Islet precursor cell (in vitro differentiated cells): ENCODE measurements around the gene C20orf204.
A peak's percentile ranks its signal among the peaks of the same experiment; 100 is the strongest.

ENCODE experiments used
- DNase-seq: peaks from one replicate; pipeline ENCODE4 v3.0.0-alpha.2; 2018

The C20orf204 gene

DNA sequence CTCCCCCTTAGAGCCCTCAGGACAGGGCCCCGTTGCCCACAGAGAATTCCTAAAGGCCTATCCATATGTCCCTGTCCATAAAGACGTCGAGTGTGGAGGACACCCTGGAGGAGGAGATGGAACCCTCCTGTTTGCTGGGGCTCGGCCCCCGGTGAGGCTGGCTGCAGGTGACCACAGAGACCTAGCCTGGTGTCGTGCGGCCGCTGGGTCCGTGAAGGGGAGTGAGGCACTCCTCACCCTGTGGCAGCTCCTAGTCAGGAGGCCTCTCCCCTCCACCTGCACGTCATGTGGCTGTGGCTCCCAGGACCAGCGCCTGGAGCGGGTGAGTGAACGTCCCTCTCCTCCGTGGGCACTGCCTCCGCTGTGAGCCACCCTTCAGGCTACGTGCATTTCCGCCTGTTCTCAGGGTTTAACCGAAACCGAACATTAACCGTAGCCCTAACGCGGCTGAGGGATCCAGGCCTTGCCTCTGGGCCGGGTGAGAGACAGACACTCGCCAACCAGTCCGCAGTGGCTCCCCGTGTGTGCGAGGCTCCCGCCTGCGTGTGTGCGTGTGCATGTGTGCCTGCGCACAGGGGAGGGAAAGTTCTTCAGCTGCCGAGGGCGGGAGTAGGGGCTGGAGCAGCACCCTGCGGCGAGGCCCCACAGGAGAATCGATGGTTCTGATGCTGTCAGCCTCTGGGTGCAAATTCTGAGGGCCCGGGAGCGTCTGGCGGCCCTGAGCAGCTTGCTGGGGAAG, 21.1 kb downstream of the C20orf204 start:
- DNase-seq: no peak

DNA sequence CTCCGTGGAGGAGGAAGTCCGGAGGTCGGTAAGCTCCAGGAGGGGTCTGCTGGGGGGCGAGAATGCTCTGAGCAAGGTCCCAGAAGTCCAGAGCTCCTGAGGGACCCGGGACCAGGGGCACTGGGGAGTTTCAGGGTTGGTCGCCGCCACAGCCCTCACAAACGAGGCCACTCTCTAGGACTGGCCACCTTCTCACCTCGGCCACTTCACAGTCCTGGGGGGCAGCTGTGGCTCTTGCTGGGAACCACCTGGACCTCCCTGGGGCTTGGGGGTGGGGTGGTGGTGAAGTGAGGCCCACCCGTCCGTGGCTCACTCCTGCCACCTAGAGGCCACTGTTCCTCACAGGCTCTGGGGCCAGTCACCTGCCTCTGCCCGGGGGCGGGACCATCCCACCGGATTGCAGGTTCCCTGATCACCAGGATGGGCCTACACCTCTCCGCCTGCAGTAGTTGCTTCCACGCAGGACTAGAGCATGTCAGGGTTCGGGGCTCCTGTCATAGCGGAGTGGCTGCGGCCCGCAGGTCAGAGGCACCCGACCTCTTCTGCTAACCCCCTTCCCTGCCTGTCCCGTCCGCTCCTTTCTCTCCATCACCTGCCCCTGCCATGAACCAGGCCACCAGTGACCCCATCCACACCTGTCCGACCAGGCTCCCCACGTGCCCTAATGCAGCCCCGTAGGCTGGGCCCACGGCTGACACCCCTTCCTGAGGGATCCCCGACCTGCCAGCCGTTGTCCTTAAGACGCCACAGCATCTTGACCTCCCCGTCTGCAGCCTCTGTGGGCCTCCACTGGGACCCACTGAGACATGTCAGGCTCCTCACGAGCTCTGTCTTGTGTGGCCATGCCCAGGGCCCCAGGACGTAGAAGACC, 21.9 kb downstream of the C20orf204 start:
- peak; percentile 89 for DNase-seq

DNA sequence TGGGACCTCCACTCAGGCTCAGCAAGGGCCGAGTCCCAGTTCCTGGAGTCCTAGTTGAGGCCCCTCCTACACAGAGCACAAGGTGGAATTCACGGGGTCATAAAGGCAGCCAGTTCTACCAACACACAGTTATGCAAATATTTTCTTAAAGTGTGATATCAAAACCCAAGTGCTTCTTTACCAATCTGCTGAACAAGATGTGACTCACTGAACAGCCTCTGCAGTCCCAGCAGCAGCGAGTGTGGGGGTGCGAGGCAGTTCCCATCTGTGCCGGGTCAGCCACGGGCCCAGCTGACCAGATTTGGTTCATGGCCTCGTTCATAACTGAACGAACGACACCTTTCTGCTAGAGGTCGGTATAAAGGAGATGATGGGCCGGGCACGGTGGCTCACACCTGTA, 22.6 kb downstream of the C20orf204 start:
- DNase-seq: no peak

DNA sequence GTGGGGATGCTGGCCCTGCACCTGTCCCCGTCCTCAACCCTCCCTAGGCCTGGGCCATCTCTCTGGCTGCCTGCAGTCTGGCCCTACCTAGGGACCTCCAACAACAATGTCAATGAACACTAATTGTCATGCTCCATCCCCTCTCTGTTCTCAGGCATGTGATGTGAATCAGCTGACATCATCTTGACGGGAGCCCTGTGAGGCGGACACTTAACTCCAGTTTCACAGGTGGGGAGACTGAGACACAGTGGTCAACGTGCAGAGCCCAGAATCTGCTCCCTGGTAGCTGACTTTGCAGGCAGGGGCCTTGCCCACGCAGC, 26.3 kb downstream of the C20orf204 start:
- no peak for DNase-seq

DNA sequence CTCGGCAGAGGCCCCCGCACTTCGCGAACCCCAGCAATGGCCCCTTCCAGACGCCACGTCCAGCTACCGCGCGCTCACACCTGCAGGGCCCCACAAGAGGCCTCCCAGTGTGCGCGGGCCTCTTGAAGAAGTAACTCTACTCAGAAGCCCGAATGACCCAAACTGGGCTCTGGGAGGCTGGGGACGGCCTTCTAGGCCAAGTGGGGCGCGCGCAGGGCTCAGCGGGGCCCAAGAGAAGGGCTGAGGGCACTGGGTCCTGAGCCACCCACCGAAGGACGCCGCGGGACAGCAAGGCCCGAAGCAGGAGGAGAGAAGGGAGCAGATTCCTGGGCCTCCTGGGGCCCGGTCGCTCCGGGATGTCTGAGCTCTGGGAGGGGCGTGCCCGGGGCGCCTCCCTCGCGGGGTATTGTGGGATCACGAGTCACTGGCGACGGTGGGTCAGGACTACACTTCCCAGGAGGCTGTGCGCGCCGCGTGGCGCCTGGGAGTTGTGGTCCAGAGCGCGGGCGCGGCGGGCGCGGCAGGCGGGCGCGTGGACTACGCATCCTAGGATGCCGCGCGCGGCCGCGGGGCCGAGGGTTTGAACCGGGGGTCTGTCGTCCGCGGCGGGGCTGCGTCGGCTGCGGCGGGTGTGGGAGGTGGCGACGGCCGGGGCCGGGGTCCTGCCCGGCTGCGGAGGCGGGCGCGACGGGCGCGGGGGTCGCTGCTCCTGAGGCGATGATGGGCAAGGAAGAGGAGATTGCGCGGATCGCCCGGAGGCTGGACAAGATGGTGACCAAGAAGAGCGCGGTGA, 26.8 kb downstream of the C20orf204 start, which contains the start of gene TCEA2:
Gene TCEA2 (plus strand): TSS at position 603 of the 793 bp plus-strand sequence. CDS start 115 bp downstream, at position 718.
- DNase-seq: peak; percentile 97

DNA sequence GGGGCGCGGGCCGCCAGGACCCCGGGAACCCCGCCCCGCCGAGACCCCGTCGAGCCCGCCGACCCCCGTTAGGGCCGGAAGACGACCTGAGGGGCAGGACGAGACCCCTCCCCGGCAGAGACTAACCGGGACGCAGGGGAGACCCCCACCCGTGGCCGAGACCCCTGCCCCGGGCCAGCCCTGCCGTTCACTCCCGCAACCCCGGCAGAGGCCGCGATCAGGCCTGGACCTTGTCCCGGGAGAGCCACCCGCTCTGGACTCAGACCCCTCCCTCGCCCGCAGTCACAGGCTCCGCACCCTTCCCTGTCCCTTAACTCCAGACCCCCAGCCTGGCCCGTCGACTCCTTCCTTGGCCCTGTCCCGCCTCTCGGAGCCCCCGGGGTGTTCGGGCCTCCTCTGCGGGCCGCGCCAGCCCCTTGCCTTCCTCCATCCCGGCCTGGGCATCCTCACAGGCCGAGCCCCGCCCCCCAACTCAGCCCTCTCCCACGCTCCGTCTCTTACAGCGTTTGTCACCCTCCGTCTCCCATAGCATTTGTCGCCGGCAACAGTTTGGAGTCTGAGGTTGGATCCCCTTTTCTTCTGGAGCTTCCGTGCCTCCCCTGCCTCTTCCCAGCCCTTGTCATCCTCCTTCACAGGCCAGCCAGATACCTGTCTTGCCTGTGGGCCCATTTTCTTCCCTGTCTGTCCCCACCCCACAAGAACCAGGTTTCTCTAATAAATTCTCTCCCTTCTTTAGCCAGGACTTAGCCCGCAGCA, 27.6 kb downstream of the C20orf204 start:
- no peak for DNase-seq

DNA sequence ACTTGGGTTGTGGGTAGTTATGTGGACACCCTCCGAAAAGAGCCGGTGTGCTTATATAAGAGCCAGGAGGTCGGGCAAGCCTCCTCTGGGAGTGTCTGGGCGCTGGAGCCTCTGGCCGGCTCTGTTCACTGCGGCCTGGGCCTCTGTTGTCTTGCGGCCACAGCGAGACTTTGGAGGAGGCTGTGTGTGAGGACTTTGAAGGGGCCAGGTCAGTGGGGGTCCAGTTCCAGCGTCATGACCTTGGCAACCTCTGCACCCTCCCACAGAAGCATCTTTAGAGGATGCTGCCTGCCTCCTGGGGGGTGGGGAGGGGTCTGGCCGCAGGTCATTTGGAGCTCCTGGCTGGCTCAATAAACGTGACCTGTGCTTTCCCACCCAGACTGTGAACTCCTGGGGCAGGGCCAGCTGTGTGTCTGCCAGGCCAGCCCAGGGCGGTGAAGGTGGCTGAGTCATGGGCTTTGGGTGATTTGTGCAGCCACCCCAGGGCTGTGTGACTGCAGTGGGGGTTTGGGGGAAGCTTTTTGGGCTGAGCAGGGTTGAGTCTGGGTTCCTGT, 28.2 kb downstream of the C20orf204 start:
- DNase-seq: no peak

DNA sequence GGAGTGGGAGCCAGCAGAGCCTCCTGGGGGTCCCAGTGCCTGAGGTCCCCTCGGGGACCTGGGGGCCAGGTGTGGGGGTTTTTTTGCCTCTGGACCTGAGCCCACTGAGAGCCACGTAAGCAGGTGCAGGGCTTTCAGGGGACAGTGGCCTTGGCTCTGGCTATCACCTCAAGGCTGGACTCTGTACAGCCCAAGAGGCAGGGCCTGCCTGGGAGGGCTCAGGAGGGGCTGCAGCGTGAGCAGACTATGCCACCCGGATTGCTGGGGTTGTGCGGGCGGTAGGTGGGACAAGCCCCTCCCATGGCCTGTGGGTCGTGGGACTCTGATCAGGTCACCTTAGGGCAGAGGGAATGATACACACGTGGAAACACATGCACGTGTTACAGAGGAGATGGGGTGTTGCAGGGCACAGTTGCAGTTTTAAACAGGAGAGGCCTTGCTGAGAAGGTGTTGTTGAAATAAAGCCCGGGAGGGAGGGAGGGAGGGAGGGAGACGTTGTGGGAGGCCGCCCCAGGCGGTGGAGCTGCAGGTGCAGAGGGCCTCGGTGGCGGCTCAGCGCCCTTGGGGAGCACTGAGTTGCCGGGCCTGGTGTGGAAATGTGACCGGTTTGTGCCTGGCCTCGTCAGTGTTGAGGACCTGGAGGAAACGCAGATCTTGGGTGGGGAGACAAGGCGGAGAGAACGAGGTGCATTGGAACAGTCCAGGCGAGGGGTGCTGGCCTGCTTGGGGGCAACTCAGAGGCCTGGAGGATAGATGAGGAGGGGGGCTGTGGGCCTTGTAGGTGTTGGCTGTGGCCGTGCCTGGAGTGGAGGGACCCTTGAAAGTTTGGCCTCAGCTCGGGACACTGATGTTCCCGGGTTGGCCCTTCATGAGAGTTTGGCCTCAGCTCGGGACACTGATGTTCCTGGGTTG, 29.3 kb downstream of the C20orf204 start:
- no peak for DNase-seq

DNA sequence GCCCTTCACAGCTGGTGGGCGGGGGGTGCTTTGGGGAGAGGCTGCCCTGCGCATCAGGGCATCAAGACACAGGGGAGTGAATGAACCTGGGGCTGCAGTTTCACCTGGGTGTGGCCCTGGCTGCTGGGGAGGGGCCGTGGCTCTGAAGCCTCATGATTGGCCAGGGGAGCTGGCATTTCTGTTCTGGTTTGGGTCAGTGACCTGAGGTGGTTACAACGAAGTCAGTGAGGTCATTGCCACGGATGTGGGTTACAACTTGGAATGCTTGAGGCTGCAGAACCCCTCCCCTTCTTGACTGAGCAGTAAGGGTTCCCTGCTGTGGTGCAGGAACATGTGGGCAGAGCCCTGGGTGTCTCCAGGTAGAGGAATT, 30.0 kb downstream of the C20orf204 start:
- DNase-seq: peak; percentile 87

DNA sequence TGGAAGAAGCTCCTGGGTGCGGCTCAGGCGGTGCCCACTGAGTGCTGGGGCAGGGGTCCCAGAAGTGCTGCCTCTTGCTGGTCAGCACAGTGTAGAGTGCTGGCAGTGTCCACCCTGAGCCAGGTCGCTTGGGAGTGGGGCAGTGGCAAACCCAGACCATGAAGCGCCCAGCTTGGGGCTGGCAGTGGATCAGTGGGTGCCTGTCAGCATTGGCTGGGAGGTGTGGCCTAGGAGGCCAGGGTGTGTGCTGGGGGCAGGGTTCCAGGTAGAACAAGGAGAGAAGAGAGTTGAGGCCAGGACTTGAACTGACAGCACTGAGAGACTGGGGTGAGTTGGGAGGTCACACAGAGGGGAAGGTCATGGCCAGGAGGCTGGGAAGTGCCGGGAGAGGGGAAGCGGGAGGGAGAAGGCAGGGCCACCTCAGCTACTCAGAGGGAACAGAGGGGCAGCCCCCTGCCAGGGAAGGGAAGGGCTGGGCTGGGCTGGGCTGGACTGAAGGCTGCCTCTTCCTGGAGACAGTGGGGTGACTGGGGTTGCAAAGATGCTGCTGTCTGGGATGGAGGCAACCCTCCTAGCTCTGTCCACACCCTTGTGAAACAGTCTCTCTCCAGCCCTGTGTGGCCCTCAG, 31.1 kb downstream of the C20orf204 start:
- no peak for DNase-seq

DNA sequence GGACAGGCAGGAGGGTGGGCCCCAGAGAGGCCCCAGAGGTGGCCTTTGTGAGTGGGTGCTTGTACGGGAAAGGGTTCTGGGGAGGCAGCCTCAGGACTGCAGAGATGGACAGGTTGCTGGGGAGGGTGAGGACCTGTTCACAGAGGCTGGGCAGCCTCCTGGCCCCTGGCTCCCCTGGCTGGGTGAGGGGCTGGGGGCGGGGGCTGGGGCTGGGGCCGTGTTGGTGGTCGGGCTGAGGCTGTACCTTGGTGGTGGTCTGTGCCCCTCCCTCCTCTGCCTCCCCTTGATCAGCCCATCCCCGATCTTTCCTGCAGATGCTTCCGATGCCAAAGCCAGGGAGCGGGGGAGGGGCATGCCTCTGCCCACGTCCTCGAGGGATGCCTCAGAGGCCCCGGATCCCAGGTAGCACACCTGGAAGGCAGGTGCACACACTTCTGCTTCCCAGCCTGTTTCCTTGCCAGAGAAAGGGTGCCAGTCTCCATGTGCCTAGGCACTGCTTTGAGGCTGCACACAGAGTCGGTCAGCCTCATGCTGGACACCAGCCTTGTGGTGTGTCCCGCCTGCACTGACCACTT, 31.8 kb downstream of the C20orf204 start:
- DNase-seq: no peak

DNA sequence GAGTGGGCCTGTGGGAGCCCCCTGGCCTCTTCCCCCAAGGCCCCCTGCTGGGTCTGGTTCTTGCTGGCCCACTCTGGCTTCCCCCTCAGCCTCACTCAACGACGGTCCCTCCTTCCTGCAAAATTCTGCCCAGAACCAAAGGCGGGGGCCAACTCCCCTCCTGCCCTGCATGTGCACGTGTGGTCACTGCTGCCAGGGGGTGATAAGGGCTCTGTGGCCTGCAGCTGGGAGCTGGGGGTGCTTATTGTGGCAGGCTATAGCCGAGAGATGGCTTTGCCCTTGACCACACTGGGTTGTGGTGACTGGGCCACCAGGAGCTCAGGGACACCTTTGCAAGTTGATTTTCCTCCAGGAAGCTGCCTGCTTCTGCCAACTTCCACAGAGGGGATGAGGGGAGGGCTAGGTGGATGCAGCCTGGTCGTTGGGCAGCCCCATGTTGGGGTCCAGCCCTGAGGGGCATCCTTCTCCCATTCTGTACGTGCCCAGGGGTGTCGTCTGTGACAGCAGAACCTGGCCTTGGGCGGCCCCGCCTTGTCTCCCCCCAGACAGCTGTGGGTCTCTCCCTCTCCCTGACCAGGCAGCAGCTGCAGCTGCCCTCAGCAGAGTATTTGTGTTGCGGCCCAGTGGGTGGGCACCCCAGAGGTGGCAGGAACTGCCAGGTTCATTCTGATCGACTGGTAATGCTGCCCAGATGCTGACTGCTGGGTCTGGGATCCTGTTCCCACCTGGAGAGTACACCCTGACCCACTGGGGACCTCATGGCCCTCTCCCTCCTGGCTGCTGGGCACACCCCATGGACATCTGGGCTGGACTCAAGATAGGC, 32.6 kb downstream of the C20orf204 start:
- no peak for DNase-seq

DNA sequence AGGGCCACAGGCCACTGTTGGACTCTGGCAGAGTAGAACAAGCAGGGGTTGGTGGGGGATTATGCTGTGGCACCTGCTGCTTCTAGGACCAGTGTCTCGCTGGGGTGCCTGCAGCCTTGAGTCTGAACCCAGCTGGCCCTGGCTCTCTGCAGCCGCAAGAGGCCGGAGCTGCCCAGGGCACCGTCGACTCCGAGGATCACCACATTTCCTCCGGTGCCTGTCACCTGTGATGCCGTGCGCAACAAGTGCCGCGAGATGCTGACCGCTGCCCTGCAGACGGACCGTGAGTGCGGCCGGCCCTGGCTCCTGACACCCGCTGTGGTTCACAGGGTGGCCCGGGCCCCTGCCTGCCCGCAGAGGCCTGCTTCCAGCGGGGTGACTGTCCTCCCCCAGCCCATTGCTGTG, 33.2 kb downstream of the C20orf204 start:
- DNase-seq: no peak

DNA sequence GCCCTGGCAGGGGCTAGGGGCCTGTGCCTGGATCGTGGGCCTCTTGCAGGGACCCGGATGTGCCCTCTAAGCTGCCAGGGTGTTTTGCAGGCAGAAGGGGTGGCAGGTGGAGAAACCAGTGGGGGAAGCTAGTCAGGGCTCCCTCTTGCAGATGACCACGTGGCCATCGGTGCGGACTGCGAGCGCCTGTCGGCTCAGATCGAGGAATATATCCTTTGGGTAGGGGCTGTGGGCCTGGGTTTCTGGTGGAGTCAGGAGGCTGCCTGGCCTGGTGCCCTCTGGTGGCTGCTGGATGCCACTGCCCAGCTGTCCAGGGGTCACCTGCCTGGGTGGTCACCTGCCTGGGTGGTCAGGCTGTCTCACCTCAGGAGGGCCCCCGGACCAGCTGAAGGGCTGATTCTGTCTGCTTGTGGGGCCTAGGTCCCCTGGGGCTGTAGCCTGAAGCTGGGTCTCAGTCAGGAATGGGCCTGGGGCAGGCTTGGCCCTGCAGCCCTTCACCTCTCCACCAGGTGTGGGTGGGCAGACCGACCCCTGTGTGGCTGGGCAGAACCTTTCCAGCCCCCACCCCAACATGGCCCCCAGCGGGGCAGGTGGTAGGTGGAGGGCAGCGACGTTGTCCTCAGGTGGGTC, 33.7 kb downstream of the C20orf204 start:
- DNase-seq: peak; percentile 82

DNA sequence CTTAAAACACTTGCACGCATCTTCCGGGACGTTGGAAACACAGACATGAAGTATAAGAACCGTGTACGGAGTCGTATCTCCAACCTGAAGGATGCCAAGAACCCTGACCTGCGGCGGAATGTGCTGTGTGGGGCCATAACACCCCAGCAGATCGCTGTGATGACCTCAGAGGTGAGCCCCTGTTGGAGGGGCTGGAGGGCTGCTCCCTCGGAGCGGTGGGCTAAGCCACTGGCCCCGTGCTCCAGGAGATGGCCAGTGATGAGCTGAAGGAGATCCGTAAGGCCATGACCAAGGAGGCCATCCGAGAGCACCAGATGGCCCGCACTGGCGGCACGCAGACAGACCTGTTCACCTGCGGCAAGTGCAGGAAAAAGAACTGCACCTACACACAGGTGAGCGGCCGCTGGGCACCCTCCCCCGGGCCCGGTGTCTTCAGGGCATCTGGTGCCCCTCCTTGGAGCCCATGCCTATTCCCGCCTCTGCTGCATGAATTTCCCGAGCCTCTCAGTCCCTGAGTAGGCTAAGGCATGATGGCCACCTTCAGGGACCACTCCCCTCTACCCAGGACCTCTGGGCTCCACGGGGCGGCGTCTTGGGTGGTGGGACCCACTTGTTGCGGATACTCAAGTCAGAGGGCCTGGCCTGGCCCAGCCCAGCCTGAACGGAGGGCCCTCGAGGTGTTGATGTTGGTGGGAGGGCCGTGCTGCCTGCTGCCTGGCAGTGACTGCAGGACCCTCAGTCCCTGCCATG, 34.4 kb downstream of the C20orf204 start:
- DNase-seq: no peak

DNA sequence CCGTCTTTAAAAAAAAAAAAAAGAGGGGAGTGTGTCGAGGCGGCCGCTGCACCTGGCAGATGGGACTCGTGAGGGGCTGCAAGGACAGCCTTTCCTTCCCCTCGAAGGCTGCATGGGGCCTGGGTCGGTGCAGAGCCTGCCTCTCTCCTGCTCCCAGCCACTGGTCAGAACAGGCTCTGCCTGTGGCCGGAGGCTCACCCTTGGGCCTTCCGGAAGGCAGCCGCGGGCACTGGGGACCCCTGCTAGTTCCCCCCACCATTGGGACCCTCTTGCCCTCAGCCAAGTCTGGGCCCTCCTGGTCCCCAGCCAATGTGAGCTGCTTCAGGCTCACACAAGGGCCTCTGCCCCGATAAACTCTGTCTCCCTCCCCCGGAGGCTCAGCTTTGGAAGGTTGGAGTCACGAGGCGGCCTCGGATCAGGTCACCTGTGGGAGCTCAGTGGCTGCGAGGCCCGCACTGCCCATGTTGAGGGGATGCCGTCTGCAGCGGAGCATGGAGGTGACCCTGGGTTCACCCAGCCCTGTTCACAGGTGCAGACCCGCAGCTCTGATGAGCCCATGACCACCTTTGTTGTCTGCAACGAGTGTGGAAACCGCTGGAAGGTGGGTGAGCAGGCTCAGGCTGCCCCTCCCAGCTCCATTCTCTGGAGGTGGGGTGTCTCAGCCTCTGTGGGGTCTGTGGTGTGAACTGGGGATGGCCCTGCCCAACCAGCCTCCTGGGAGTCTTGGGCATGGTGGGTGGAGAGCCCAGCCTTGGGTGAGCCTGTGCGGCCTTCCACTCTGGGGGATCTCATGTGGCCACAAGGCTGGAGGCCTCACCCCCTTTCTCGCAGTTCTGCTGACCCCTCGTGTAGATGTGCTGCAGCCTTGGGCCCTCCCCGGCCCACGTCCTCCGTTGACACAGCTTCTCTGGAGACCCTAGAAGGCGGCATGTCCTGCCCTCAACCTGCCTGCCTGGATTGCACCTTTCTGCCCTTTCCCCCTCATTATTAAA, 35.7 kb downstream of the C20orf204 start:
- no peak for DNase-seq

DNA sequence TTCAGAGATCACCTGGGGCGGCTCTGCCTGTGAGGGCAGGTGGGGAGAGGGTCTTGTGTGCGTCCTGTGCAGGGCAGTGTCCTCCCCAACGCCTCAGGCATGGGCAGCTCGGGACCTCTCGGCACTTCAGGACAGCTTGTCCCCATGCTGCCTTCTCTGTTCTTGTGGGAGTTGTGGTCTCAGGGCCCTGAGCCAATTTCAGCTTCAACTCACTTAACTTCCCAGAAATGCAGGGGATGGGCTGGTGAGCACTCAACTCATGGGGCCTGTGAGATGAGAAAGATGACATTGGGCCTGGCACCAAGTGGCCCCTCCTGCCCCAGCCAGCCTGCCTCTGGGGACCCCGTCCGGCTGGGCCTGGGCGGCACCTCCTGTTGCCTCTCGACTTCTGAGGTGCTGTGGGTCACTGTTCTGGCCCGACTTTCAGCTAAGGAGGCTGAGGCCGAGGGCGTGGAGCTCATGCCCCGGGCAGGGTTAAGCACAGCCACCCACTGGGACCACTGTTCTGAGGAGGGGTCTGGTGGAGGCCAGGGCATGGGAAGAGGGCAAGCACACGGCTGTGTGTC, 36.6 kb downstream of the C20orf204 start:
- no peak for DNase-seq
